Measurements from ENCODE around the gene LAMA3. TPM values are rescaled to one million over a fixed set of nuclear protein-coding genes. Genes with fewer than 3 reads are reported as not detected.

The LAMA3 gene
- total and polyA plus RNA-seq, 2 of the 13 experiments (the other 11 are each of a cell fraction or from before 2014, with no cell fraction given), result 0.45 to 2.2 TPM

DNA sequence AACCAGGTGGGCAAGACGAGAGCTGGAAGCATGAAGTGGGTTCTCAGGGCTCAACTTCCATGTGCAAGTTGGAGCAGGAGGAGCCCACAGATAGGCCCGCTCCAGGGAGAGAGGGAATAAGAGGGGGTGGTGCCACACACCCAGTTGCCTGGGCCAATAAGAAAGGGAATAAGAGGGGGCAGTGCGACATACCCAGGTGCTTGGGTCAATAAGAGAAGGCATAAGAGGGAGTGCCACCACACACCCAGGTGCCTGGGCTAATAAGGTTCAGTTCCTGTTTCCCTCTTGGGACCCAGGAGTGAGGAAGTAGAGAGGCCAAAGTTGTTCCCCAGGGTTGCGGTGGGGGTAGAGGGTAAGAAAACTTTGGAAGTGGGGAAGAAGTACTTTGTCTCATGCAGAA, 127.5 kb downstream of the LAMA3 start:
- intact Hi-C loops (cut with micrococcal nuclease; ENCODE audit: unreplicated experiment), result no loop called here
- no peaks in the 10 kb centered on the region for H4K20me1 ChIP-seq (ENCODE audit: insufficient read depth, low read length)
- BruUV-seq (replicated peaks), result no TSS peak
- no peak for FAIRE-seq
- no peak overlapping the region for H3K9ac ChIP-seq (ENCODE audit: insufficient read depth, low read depth, low read length)
- no peaks in the 10 kb centered on the region for H3K4me1 ChIP-seq (ENCODE audit: insufficient read depth, low read length)
- no peaks in the 10 kb centered on the region for H3K36me3 ChIP-seq (replicated peaks in 1 of 2; ENCODE audit: control insufficient read depth in 1 of 2, insufficient read depth in 2 of 2, low read length in 2 of 2)
- ChIA-PET CTCF (ENCODE audit: low intra/inter-chr PET ratio, low total read pairs) (no interaction called here), POLR2A (no interaction called here)
- no peaks in the 10 kb centered on the region for H3K79me2 ChIP-seq (ENCODE audit: insufficient read depth, low read length)
- no peaks in the 10 kb centered on the region for H3K9me3 ChIP-seq (ENCODE audit: low read length)
- in situ Hi-C loops (cut with HindIII; ENCODE audit: extremely low pct_ligation_motif_present, low pct_unique_long_range_greater_than_20kb), result no loop called here
- no peak overlapping the region for H2AFZ ChIP-seq (ENCODE audit: low read length)
- H3K27me3 ChIP-seq (ENCODE audit: control insufficient read depth in 1 of 2, insufficient read depth in 2 of 2, low read length in 2 of 2), result no peaks in the 10 kb centered on the region; a peak in 1 of 5 replicates
- H3K4me3 ChIP-seq (replicated peaks in 1 of 3; ENCODE audit: insufficient read depth in 1 of 3, low read depth in 2 of 3, low read length in 3 of 3), result no peak overlapping the region
- no peak overlapping the region for H3K4me2 ChIP-seq (ENCODE audit: low read depth, low read length)
- 45% methylated on average over 4 of the region's 4 CpGs for WGBS (ENCODE audit: low lambda C conversion rate)
- no peak for DNase-seq (ENCODE audit: low spot score)
- ATAC-seq, result no peak
- TF ChIP-seq ZNF850 (CRISPR knock-in tag; conservative IDR thresholded peaks at IDR 0.05) (no peak), ZNF552 (CRISPR knock-in tag; IDR thresholded peaks at IDR 0.05; ENCODE audit: borderline replicate concordance) (no peak), CREM (IDR thresholded peaks at IDR 0.05) (no peak), CREM (CRISPR knock-in tag; IDR thresholded peaks at IDR 0.05) (no peak), ZNF451 (CRISPR knock-in tag; IDR thresholded peaks at IDR 0.05) (no peak), ZNF672 (CRISPR knock-in tag; IDR thresholded peaks at IDR 0.05) (no peak), ZNF333 (CRISPR knock-in tag; IDR thresholded peaks at IDR 0.05; ENCODE audit: borderline replicate concordance) (no peak)
- no peak overlapping the region for H3K27ac ChIP-seq (ENCODE audit: extremely low read length, insufficient read depth, low read length)

- Histone ChIP-seq H3K4me2 (ENCODE audit: low read depth, low read length) (no peak overlapping the region), H3K4me3 (replicated peaks in 1 of 3; ENCODE audit: insufficient read depth in 1 of 3, low read depth in 2 of 3, low read length in 3 of 3) (no peak overlapping the region), H3K27ac (ENCODE audit: extremely low read length, insufficient read depth, low read length) (no peak overlapping the region), H3K36me3 (replicated peaks in 1 of 2; ENCODE audit: control insufficient read depth in 1 of 2, insufficient read depth in 2 of 2, low read length in 2 of 2) (no peaks in the 10 kb centered on the region), H3K9ac (ENCODE audit: insufficient read depth, low read depth, low read length) (no peak overlapping the region), H3K79me2 (ENCODE audit: insufficient read depth, low read length) (no peaks in the 10 kb centered on the region), H4K20me1 (ENCODE audit: insufficient read depth, low read length) (no peaks in the 10 kb centered on the region), H2AFZ (ENCODE audit: low read length) (no peak overlapping the region), H3K9me3 (ENCODE audit: low read length) (no peaks in the 10 kb centered on the region), H3K27me3 (ENCODE audit: control insufficient read depth in 1 of 2, insufficient read depth in 2 of 2, low read length in 2 of 2) (no peaks in the 10 kb centered on the region; a peak in 1 of 5 replicates), H3K4me1 (ENCODE audit: insufficient read depth, low read length) (no peaks in the 10 kb centered on the region)
- CTCF ChIA-PET (ENCODE audit: low intra/inter-chr PET ratio, low total read pairs), result no interaction called here
- no peak for DNase-seq (ENCODE audit: low spot score)
- no peak for ATAC-seq
- in situ Hi-C loops (cut with HindIII; ENCODE audit: extremely low pct_ligation_motif_present, low pct_unique_long_range_greater_than_20kb) (no loop called here), intact Hi-C loops (cut with micrococcal nuclease; ENCODE audit: unreplicated experiment) (no loop called here)
- WGBS (ENCODE audit: low lambda C conversion rate), result 38% methylated on average over 1 of the region's 1 CpG
- FAIRE-seq, result no peak
- POLR2A ChIA-PET, result no interaction called here
- BruUV-seq (replicated peaks), result no TSS peak
- TF ChIP-seq ZNF747 (CRISPR knock-in tag; IDR thresholded peaks at IDR 0.05; ENCODE audit: borderline replicate concordance) (no peak), NR1H2 (CRISPR knock-in tag; IDR thresholded peaks at IDR 0.05; ENCODE audit: borderline replicate concordance, low read depth) (no peak), TAF15 (IDR thresholded peaks at IDR 0.05; ENCODE audit: low read depth, low read length, poor library complexity, severe bottlenecking) (no peak), ATF7-NPFF (CRISPR knock-in tag; IDR thresholded peaks at IDR 0.05; ENCODE audit: low read depth) (no peak), ZNF18 (CRISPR knock-in tag; IDR thresholded peaks at IDR 0.05; ENCODE audit: insufficient replicate concordance) (no peak), GABPA (IDR thresholded peaks at IDR 0.05; ENCODE audit: low read depth, low read length) (no peak), GABPA (CRISPR knock-in tag; IDR thresholded peaks at IDR 0.05; ENCODE audit: low read depth) (no peak)
Measured at GRCh38 chr18:23819001-23819400, 129.7 kb downstream of the LAMA3 start.
